Stimulated activated CD4-positive, alpha-beta T cell treated with anti-CD3 and anti-CD28 coated beads, Interleukin-15, amount 100 ng/mL, for 48 hours (primary cell): Measurements from ENCODE around the gene KIF18B.
A peak's percentile ranks its signal among the peaks of the same experiment; 100 is the strongest.
"Not testable (repeated sequence)": the region's sequence is repeated elsewhere in the genome, so short reads cannot be mapped to it uniquely, and the experiment has no call there.

Experiments used
- DNase-seq, 2 donors: peaks; one replicate each; pipeline ENCODE4 v3.0.0-alpha.2; 2020; ENCODE audit warnings: low read depth in 2 of 2

The KIF18B gene

DNA sequence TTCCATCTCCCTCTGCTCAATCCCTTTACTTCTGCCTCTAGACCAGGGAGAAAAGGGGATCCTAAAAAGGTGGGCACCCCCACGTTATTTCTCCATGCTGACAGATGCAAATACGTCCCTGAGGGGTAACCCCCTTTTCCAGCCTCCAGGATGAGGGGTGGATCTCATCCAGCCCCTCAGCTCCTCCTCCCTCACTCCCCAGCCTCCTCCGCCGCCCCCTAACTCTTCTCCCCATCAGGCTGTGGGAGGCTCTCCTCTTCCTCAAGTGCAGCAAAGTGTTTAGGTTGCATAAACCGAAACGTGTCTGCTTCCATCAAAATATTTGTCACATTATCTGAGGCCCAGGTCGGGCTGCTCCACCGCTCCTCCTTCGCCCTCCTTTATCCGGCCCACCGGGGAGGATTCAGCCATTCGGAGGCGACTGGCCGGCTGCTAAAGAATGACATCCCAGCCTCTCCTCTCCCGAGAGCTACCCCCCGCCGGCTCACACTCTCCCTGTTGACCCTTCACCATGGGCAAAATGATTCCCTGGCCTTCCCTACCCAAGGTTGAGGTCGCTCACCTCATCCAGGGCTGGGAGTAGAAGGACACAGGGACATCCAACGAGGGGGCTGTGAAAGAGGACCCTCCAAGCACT lies 21.7 kb upstream of the KIF18B start:
- no peak for DNase-seq

DNA sequence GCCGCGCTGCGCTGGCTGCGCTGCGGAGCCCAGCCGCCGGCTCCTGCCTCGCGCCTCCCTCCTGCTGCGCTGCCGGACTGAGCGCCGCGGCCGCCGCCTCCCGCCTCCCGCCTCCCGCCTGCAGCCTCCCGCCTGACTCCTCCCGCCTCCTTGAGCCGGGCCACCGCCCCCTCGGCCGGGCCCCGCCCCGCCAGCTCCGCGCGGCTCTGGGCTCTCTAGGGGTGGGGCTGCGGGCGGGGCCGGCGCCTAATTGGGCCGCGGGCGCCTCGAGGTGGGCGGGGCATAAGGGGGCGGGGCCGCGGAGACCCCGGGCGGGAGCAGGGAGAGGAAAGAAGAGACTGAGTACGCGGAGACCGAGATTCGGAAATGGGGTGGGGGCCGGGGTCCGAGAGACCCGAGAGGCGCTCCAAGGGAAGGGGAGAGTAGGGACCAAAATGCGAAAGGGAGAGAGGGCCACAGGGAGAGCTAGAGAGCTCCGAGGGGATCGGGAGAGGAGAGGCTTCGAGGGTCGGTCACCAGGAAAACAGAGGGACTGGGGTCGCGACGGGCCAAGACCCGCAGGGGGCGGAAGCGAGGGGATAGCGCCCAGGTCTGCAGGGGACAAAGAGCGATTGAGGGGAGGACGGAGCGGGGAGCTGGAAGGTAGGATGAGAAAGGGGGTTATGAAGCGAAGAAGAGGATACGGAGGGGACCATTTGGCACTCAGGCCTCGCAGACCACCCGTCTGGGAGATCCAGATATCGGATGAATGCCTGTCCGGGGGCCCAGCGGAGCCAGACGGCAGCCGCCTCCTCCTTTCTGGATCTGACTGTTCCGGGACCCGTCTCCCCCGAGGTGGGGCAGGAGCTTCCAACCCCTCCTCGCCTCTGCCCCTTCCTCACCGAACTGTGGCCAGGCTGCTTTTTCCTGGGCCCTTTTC lies 20.9 kb upstream of the KIF18B start, which contains the start of gene C1QL1:
TSS of gene C1QL1 (minus strand) at position 79 of the 919 bp plus-strand sequence. CDS start 255 bp downstream, outside the sequence.
- peak; percentile 58 to 85 for DNase-seq

DNA sequence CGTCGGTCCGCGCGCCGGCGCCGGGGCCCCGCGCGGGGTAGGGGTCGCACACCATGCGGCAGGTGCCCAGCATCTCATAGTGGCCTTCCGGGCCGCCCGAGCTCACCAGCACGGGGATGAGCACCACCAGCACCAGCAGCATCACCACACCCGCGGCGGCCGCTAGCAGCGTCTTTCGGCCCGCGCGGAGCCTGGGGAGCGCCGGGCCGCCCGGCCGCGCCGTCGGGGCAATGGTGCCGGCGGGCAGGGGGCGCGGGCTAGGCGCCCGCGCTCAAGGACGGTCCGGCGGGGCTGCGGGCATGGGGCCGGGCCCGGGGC lies 20.3 kb upstream of the KIF18B start:
- no peak for DNase-seq

DNA sequence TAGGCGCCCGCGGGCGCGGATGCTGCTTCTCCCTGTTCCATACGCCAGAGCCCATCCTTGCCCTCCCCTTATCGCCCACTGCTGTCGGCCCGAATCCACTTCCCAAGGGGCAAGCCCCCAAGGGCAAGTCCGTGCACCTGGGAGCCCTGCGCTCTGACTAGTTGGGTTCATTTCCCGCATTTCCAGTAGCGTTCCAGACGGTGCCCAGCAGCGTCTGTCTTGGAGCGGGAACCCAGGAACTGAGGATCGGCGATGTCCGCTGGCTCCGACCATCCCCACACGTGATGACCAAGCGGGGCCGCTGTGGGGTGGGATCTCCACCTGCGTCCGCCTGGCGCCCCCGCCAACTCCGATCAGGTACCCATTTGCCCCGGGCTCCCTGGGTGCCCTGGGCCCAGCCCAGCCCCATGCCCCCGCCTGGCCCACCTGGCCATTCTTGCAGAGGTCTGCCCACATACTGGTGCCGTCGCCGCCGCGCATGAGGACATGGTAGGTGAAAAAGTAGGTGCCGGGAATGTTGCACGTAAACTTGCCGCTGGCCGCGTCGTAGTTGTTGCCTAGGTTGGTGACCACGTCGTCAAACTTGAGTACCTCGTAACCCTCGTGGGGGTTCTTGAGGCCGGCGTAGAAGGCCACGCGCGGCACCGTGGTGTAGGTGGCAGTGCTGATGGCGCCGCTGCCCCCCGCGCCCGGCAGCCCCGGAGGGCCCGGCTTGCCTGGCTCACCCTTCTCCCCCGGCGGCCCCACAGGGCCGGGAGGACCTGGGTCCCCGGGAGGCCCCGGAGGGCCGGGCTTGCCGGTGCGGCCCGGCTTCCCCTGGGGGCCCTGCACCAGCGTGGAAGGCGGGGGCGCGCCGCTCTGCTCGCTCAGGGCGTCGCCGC lies 19.7 kb upstream of the KIF18B start:
- DNase-seq = no peak

DNA sequence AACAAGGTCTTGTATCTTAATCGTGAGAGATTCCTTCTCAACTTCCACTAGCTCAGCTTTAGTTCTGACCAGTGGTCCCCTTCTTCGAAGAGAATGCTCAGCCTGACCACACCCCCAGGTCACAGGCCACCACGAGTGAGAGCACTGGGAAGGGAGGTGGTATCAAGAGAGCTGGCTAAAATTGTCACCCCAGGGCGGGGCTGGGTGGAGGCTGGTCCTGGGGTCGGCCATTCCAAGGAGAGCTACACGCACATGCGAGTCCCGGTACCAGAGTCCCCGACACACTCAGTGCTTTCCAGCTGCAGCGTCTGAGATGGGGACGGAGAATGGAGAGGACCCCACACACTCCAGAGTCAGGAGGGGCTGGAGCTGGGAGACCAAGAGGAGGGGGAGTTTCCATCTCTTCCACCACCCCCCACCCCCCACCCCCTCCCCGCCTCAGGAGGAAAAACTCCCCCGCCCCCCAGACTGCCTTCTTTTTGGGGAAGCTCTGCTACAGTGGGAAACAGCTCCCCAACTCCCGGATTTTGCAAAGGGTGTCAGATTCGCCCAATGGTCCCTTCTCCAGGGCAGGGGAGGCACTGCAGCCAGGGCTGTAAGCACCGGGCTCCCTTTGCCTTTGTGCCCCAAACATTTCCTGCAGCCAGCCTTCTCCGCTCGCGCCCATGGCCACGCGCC lies 18.9 kb upstream of the KIF18B start:
- no peak for DNase-seq

DNA sequence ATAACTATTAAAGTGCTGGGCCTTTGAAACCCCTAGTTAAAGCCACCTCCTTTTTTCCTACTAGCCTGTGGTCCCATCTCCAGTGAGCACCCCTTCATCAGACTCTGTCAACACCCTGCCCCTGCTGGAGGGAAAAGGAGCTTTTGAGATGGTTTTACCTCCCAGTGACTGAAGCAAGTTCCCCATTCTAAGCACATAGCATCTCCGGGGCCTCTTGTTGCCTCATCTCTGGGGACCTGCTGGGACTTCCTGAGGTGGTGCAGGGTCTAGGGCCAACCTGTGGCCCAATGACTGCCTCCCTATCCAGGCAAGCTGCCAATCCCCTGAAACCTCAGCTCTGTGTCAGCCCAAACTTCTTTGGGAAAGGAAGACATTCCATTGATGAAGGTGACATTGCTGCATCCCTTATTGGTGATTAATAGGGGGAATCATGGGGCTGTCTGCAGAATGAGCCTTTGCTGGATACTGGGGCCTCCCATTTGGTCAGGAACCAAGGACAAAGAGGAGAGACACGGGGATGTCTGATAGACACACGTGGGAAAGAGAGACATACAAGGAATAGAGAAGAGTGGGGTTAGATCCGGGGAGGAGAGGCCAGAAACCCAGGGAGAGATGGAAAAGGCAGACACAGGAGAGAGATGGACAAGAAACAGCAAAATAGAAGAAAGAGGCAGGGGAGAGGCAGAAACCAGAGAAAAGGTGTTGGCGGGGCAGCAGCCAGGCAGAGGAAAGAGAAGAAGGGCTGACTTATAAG lies 18.1 kb upstream of the KIF18B start:
- no peak for DNase-seq

DNA sequence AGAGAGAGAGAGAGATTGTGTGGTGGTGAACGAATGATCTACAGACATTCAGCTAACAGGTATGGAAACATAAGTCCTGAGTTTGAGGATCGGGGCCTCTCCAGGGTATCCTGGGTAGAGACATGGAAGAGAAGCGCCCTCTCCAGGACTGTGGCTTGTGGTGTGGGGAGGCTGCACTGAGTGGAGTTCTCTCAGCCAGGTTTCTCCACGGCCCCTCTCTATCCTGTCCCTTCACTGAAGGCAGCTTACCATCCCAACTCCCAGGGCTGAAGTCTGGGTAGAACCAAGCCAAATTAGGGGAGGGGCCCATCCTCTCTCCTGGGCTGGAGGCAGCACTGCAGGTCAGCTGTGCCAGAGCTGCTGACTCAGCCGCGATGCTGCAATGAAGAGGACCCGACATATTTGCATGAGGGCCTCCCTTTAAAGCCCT lies 14.4 kb upstream of the KIF18B start:
- DNase-seq = no peak

DNA sequence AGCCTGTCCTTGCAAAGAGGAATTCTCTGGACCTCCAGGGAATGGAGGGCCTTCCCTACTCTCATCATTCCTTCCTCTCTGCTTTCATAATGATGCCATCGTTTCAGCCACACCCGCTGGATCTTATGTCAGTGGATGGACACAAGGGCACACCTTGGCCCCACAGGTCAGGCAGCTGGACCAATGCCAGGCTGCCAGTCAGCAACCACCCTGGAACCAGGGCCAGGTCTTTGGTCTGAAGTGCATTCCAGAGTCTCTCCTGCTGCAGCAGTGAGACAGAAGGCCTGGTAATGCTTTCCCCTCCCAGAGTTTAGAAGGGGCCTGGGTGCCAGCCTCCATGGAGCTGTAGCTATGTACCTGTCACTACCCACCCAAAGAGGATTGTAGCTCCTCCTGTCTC lies 13.1 kb upstream of the KIF18B start:
- no peak for DNase-seq

DNA sequence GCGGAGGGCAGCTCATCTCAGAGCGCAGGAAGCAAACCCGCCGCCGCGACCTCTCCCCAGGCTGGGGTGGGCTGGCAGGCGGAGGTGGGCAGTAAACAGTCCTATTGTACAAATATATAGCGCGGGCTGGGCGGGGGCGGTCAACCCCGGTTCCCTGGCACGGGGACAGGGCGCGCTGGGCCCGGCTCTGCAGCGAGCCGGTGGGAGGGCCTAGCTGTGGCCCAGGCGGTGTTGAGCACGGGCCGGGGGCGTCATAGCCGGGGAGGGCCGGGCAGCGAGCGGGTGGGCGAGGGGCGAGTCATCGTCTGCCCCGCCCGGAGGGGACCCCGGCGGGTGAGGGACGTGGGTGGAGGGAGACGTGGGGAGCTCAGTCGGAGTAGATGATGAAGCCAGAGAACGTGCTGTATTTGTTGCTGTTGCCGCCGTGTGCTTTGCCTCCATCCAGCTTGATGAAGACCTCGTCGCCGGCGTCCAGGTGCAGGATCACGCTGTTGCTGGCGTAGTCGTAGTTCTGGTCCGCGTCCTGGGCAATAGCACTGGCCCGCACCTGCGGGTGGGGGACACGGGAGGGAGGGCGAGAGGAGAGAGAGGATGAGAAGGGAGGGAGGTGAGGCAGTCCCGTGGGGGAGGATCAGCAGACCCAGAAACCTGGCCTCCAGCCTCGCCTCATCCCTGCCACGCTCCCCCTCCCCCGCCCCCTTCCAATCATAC lies 12.4 kb upstream of the KIF18B start:
- DNase-seq = no peak

DNA sequence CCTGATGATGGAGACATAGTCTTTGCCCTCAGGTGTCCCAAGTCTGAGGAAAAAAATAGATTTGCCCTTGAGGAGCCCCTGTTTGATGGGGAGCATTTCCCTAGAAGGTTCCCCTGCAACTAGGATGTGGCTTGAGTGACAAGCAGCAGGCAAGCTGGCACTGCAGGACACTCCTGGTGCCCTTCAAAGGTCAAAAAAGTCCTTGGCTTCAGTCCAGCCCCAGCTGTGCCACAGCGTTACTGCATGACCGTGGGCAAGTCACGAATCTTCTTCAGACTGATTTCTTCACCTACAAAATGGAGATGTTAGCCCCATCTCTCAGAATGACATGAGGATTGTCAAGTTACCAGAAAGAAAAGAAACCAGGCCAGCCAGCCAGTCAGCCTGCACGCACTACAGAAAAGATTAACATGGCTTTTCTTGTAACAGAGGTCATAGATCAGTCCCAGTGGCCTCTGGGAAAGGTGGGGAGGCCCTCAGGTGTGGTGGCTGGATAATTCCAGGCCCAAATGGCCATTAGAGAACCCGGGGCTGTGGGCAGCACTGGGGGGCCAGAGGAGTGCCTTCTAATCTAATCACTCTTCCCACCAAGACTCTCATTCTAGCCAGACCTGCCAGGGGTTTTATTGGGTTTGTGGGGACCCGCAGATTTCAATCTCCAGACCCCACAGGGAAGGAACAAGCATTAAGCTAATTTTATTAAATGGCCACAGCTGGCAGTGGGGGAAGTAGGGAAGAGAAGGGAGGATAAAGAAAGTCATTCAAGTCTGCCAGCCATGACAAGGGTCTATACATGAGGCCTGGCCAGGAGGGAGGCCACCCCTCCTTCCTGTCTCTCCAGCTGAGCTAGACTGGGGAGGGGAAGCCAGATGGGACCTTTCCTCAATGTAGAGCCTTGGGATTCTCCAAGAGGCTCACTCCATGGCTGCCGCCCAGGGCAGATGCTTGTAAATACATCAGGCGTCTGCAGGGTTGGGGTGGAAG lies 9.7 kb upstream of the KIF18B start:
- DNase-seq = no peak

DNA sequence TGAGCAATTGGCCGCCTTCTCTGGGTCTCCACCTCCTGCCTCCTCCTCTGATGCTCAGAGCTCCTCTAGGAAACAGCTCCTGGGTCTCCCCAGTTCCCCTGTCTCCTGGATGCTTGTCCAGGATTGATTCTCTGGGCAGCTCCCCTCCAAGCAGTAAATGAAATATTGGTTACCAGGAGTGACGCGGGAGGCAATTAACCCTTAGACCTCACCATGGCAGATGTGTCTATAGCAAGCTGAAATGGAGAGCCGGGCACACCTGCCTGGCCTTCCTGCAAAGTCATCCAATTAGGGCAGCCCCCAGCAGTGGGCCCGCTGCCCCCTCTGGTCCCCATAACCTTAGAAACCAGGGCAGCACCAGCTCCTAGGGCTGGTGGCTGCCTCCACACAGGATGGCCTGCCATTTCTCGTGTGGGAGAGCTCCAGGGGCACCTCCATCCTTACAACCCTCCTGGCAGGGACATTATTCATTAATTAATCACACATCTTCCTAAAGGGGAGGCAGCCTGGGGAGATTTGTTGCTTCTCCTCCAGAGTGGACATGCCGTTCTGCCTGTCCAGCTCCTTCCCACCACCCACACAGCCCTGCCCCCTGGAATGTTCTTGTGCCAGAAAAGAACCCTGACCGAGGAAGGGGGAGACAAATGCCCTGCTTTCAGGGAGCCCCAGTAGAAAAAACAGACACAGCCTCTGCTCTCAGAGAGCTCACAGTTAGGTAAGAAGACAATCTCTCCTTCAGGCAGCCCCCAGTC lies 8.3 kb upstream of the KIF18B start:
- no peak for DNase-seq

DNA sequence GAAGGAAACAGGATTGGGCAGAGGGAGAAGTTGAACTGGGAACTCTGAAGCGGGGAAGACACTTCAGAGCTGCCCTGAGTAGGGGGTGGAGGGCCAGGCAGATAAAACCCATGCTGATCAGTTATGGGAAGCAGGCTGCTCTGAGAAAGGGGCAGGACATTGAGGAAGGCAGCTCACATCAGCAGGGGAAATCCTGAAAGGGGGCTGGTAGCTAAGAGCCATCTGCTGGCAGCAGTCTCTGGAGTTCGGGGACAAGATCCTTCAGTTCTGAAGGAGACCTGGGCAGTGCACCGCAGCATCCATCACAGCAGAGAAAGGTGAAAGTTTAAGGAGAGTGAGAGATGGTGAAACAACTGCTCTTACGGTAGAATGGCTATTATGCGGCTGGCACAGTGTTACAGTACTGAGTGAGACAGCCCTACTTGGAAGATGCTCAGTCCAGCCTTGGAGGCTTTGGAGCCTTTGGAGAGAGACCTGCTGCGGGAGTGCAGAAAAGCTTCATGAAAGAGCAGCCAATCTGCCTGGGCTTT lies 5.4 kb upstream of the KIF18B start:
- no peak for DNase-seq

DNA sequence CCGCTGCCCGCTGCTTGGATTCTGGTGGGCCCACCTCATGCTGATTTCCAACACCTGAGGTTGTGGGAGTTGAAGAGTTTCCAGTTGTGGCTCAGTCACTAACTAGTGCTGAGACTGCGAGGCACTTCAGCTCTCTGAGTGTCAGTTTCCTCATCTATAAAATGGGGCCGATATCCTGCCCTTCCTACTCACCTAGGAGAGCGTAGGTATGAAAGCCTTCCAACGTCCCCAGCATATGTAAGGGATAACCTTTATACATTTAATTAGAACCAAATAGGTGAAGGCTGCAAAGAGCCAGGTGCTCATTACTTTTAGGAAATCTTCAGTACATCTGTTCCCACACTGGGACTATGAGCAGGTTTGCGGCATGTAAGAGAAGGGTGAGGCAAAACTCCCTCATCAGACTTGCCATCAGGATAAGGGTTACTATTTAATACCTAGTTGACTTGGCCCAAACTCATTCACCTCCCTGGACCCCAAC lies 782 bp upstream of the KIF18B start:
- DNase-seq = no peak

DNA sequence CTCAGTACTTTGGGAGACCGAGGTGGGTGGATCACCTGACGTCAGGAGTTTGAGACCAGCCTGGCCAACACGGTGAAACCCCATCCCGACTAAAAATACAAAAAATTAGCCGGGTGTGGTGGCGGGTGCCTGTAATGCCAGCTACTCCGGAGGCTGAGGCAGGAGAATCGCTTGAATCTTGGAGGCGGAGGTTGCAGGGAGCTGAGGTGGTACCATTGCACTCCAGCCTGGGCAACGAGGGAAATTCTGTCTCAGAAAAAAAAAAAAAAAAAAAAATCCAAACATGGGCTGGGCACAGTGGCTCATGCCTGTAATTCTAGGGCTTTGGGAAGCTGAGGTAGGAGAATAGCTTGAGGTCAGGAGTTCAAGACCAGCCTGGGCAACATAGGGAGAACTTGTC lies 1.9 kb downstream of the KIF18B start:
- DNase-seq = not testable (repeated sequence)

DNA sequence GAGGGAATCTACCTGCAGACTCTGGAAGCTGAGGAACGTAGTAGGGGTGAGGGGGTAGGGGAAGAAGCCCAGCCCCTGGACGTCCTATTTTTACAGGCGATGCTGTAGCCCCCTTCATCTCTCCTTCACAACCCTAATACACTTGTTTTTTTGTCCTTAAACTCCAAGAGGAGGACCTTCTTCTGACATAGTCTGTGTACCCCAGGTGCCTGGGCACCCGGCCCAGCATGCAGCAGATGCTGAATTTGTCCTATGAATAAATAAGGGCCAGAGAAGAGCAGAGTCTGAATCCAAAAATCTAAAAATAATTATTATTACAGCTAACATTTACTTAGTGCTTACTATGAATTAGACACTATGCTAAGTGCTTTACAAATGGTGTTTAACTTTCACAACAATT lies 5.1 kb downstream of the KIF18B start:
- no peak for DNase-seq

DNA sequence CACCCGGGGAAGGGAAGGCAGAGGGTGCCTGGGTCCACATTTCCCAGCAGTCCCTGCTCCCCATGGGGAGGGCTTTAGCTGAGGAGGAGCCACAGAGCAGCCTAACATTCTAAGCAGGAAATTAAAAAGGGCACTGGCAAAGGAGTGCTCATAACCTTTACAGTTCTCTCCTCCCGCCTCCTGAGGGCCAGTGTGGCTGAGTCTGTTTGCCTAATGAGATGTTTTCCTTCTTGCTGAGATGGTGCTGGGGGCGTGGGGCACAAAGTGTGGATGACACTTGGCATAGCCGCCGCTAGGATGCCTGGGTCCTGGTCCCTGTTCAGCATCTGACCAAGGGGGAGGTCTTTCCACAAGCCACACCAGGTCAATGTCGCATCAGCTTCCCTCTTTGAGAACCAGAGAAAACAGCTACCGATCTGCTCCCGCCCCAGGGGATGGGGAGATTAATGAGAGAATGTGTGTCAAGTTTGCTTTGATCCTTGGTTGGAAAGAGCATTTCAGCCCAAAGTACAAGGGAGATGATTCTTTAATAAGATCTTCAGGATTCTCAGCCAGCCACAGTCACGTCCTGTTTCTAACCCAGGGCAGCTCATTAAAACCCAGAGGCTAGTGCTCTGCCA lies 5.8 kb downstream of the KIF18B start:
- no peak for DNase-seq

DNA sequence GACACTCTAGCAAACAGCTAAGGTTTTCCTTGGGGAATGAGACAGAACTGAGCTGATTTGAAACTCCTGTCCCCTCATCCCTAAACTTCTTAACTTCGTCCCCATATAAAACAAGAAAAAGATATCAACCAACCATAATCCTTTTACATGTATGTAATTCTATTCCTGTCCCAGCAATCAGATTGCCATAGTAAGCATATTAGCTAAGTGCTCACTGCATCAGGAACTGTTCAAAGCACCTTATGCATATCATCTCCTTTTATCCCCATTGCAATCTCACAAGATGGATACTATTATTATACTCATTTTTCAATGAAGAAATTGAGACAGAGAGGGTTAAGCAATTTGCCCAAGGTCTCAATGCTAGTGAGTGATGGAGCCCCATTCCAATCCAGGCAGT lies 6.8 kb downstream of the KIF18B start:
- no peak for DNase-seq
